H9 (cell line): Measurements from ENCODE around the gene METTL26. TPM values are rescaled to one million over a fixed set of nuclear protein-coding genes. Genes with fewer than 3 reads are reported as not detected.

Source experiments
- DNase-seq: peaks from one replicate; pipeline ENCODE4 v3.0.0-alpha.2; 2017
- H2AFZ ChIP-seq: one replicate; pipeline ENCODE4 v1.6.1; 2013; ENCODE audit warnings: mild to moderate bottlenecking, low read length, control low read depth, moderate library complexity
- H2AK5ac ChIP-seq: 2 replicates; pipeline ENCODE4 v1.6.1; 2013; ENCODE audit warnings: low read length, control low read depth, mixed read lengths; ENCODE audit not compliant: insufficient read length
- H2BK120ac ChIP-seq: one replicate; pipeline ENCODE4 v1.6.1; 2013; ENCODE audit warnings: low read depth, mild to moderate bottlenecking, low read length, control low read depth, inconsistent platforms; ENCODE audit not compliant: poor library complexity, severe bottlenecking
- H2BK12ac ChIP-seq: 2 replicates; pipeline ENCODE4 v1.6.1; 2013; ENCODE audit warnings: low read length, control low read depth, mixed read lengths, low read depth; ENCODE audit not compliant: insufficient read length
- H2BK15ac ChIP-seq: 2 replicates; pipeline ENCODE4 v1.6.1; 2013; ENCODE audit warnings: low read depth, low read length, control low read depth
- H2BK20ac ChIP-seq: one replicate; pipeline ENCODE4 v1.6.1; 2013; ENCODE audit warnings: low read depth, mild to moderate bottlenecking, low read length, control low read depth, inconsistent platforms; ENCODE audit not compliant: poor library complexity, severe bottlenecking
- H2BK5ac ChIP-seq: 2 replicates; pipeline ENCODE4 v1.6.1; 2013; ENCODE audit warnings: low read length, control low read depth, mixed read lengths; ENCODE audit not compliant: insufficient read length
- H3K14ac ChIP-seq: 2 replicates; pipeline ENCODE4 v1.6.1; 2013; ENCODE audit warnings: low read length, control low read depth; ENCODE audit not compliant: insufficient read depth
- H3K18ac ChIP-seq: 2 replicates; pipeline ENCODE4 v1.6.1; 2013; ENCODE audit warnings: low read depth, mild to moderate bottlenecking, mixed read lengths, low read length, control low read depth; ENCODE audit not compliant: insufficient read length
- H3K23ac ChIP-seq: 2 replicates; pipeline ENCODE4 v1.6.1; 2013; ENCODE audit warnings: low read length, control low read depth, mixed read lengths, low read depth; ENCODE audit not compliant: insufficient read length
- H3K23me2 ChIP-seq: 2 replicates; pipeline ENCODE4 v1.6.1; 2013; ENCODE audit warnings: low read depth, mild to moderate bottlenecking, mixed read lengths, low read length, control low read depth; ENCODE audit not compliant: insufficient read length, poor library complexity, severe bottlenecking
- H3K27ac ChIP-seq: 2 replicates; pipeline ENCODE4 v1.5.1; 2013; ENCODE audit warnings: low read length, control low read depth, mixed read lengths, low read depth; ENCODE audit not compliant: insufficient read length
- H3K27me3 ChIP-seq: 2 replicates; pipeline ENCODE4 v1.6.1; 2013; ENCODE audit warnings: low read length, control low read depth, inconsistent platforms; ENCODE audit not compliant: insufficient read depth
- H3K4ac ChIP-seq: 2 replicates; pipeline ENCODE4 v1.6.1; 2013; ENCODE audit warnings: low read depth, mild to moderate bottlenecking, control low read depth, inconsistent platforms, low read length, moderate library complexity
- H3K4me1 ChIP-seq: 2 replicates; pipeline ENCODE4 v1.6.1; 2013; ENCODE audit warnings: low read length, control low read depth, inconsistent platforms; ENCODE audit not compliant: insufficient read depth
- H3K4me2 ChIP-seq: 2 replicates; pipeline ENCODE4 v1.6.1; 2013; ENCODE audit warnings: low read length, control low read depth, mixed read lengths; ENCODE audit not compliant: insufficient read length, insufficient read depth
- H3K56ac ChIP-seq: 2 replicates; pipeline ENCODE4 v1.6.1; 2013; ENCODE audit warnings: low read depth, mild to moderate bottlenecking, mixed read lengths, low read length, control low read depth; ENCODE audit not compliant: insufficient read length
- H3K79me1 ChIP-seq: 2 replicates; pipeline ENCODE4 v1.6.1; 2013; ENCODE audit warnings: low read depth, mild to moderate bottlenecking, moderate library complexity, low read length, control low read depth, inconsistent platforms; ENCODE audit not compliant: insufficient read depth, poor library complexity, severe bottlenecking
- H3K79me2 ChIP-seq: 2 replicates; pipeline ENCODE4 v1.6.1; 2013; ENCODE audit warnings: low read length, control low read depth, inconsistent platforms; ENCODE audit not compliant: insufficient read depth
- H3K9ac ChIP-seq: 2 replicates; pipeline ENCODE4 v1.6.1; 2013; ENCODE audit warnings: low read length, control low read depth, mixed read lengths; ENCODE audit not compliant: insufficient read length; ENCODE audit errors: extremely low read depth
- H3K9me3 ChIP-seq: one replicate; pipeline ENCODE4 v1.6.1; 2013; ENCODE audit warnings: low read depth, low read length, inconsistent platforms; ENCODE audit not compliant: control insufficient read depth
- H3T11ph ChIP-seq: one replicate; pipeline ENCODE4 v1.6.1; 2013; ENCODE audit warnings: mild to moderate bottlenecking, low read length, control low read depth, inconsistent platforms
- H4K20me1 ChIP-seq: one replicate; pipeline ENCODE4 v1.6.1; 2013; ENCODE audit not compliant: control insufficient read depth, insufficient read length, insufficient read depth
- H4K5ac ChIP-seq: 2 replicates; pipeline ENCODE4 v1.6.1; 2013; ENCODE audit warnings: low read depth, mild to moderate bottlenecking, mixed read lengths, low read length, control low read depth; ENCODE audit not compliant: insufficient read length
- H4K8ac ChIP-seq: replicated peaks from 2 replicates; pipeline ENCODE4 v1.6.1; 2013; ENCODE audit warnings: low read length, control low read depth, mixed read lengths, low read depth; ENCODE audit not compliant: insufficient read length
- H4K91ac ChIP-seq: 2 replicates; pipeline ENCODE4 v1.6.1; 2013; ENCODE audit warnings: low read depth, mild to moderate bottlenecking, moderate library complexity, mixed read lengths, low read length, control low read depth; ENCODE audit not compliant: insufficient read length
- H3K27ac Mint-ChIP-seq, 3 experiments: 2 replicates in 2 of 3; 3 replicates in 1 of 3; pipeline ENCODE4 v1.8.0; 2020 to 2021; ENCODE audit warnings: mixed read lengths in 3 of 3, mild to moderate bottlenecking in 1 of 3, moderate library complexity in 1 of 3
- H3K27me3 Mint-ChIP-seq: 2 replicates; pipeline ENCODE4 v1.8.0; 2021; ENCODE audit warnings: low read depth, mild to moderate bottlenecking, moderate library complexity, mixed read lengths
- H3K36me3 Mint-ChIP-seq, 3 experiments: 2 replicates in 2 of 3; 3 replicates in 1 of 3; pipeline ENCODE4 v1.8.0; 2020 to 2021; ENCODE audit warnings: low read depth in 3 of 3, mixed read lengths in 3 of 3; ENCODE audit not compliant: insufficient read depth in 1 of 3
- H3K4me1 Mint-ChIP-seq, 2 experiments: 2 replicates each; pipeline ENCODE4 v1.8.0; 2020; ENCODE audit warnings: mixed read lengths in 2 of 2
- H3K4me3 Mint-ChIP-seq, 2 experiments: 2 replicates in 1 of 2; 3 replicates in 1 of 2; pipeline ENCODE4 v1.8.0; 2020 to 2021; ENCODE audit warnings: mild to moderate bottlenecking in 2 of 2, mixed read lengths in 2 of 2, moderate library complexity in 1 of 2
- H3K9me3 Mint-ChIP-seq, 2 experiments: 2 replicates in 1 of 2; 3 replicates in 1 of 2; pipeline ENCODE4 v1.8.0; 2020; ENCODE audit warnings: mild to moderate bottlenecking in 2 of 2, mixed read lengths in 2 of 2, moderate library complexity in 1 of 2
- WGBS: extraction: QIAGEN DNeasy Blood & Tissue Kit; methylation state at CpG from one replicate; pipeline ENCODE4 v1.1.7; 2013; ENCODE audit warnings: missing lambda C conversion rate, low lambda C conversion rate, mixed read lengths; ENCODE audit not compliant: insufficient read length; ENCODE audit errors: extremely low coverage; 5-methylcytosine and 5-hydroxymethylcytosine counted together
- total RNA-seq: library from RNA; stranded (reverse); gene quantifications from 2 replicates; pipeline ENCODE4 v1.2.1, GENCODE V29; 2021
- TF ChIP-seq, protein P1 (sequence below): fragments of 200-600 bp; sonication (generic); conservative IDR thresholded peaks from 3 replicates; pipeline ENCODE4 v1.8.0; 2021; ENCODE audit warnings: antibody characterized with exemption, mild to moderate bottlenecking

Gene METTL26
- total RNA-seq, 1 experiment from 2014 or later: 108 TPM

DNA sequence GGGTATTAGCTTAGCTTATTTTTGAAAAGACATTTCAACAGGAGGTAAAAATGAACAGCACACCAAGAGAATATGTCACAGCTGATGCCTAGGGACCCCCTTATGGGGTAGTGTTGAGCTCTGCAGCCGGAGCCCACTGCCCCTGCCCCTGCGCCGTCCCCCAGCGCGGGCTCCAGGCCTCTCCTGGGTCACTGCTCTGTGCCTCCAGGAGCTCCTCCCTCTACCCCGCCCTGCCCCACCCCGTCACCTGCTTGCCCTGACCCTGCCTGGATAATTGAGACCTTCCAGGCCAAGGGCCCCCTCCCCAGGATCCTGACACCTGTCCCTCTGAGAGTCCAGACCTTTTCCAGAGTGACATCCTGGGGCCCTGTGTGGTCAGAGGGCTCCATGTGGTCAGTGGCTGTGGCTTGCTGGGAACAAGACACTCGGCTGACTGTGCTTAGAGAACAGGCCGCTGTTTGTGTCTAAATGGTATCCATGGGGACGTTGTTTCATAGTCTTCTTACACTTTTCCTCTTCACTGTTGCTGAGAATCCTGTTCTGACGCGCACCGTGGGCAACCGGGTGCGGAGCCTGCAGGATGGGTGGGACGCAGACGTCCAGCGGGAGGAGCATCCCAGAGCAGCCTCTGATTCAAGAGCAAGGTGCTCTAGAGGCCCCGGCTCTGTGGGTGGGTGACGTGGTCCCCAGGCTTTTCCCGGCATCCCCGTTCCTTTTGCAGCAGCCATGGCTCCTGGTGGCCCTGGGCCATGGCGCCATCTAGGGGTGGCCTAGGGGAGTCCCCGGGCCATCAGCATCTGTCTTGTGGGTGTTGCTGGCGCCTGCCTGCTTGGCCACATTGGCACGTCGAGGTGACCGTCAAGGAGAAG, 25.4 kb downstream of the METTL26 start:
- no peak overlapping the region for H2AK5ac ChIP-seq
- no peak overlapping the region for H2BK20ac ChIP-seq
- Mint-ChIP-seq H3K27me3 (no peaks in the 10 kb centered on the region), H3K4me3 (peak overlapping the region in 1 of 2 experiments; percentile 53; a peak in 1 of 5 replicates), H3K9me3 (peaks cover 3% of the 10 kb centered on the region in 2 experiments; a peak in 1 of 5 replicates), H3K27ac (peak overlapping the region in 2 of 3 experiments; percentile 69 to 89; a peak in 2 of 7 replicates), H3K4me1 (peaks cover 11 to 13% of the 10 kb centered on the region in 2 experiments), H3K36me3 (peaks cover 7 to 16% (median 11%) of the 10 kb centered on the region in 3 experiments; a peak in 6 of 7 replicates)
- H3K9ac ChIP-seq: no peak overlapping the region
- no CpG with 5 or more reads among the region's 28 CpGs for WGBS
- H3K27me3 ChIP-seq: no peaks in the 10 kb centered on the region
- TF ChIP-seq, protein P1, sequence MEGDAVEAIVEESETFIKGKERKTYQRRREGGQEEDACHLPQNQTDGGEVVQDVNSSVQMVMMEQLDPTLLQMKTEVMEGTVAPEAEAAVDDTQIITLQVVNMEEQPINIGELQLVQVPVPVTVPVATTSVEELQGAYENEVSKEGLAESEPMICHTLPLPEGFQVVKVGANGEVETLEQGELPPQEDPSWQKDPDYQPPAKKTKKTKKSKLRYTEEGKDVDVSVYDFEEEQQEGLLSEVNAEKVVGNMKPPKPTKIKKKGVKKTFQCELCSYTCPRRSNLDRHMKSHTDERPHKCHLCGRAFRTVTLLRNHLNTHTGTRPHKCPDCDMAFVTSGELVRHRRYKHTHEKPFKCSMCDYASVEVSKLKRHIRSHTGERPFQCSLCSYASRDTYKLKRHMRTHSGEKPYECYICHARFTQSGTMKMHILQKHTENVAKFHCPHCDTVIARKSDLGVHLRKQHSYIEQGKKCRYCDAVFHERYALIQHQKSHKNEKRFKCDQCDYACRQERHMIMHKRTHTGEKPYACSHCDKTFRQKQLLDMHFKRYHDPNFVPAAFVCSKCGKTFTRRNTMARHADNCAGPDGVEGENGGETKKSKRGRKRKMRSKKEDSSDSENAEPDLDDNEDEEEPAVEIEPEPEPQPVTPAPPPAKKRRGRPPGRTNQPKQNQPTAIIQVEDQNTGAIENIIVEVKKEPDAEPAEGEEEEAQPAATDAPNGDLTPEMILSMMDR: peak; percentile 94
- no peaks in the 10 kb centered on the region for H3K23me2 ChIP-seq
- no peak overlapping the region for H3K23ac ChIP-seq
- H3K4ac ChIP-seq: no peak overlapping the region
- no peak overlapping the region for H4K5ac ChIP-seq
- H2BK120ac ChIP-seq: no peak overlapping the region
- no peak overlapping the region for H4K8ac ChIP-seq
- no peak overlapping the region for H4K91ac ChIP-seq
- H4K20me1 ChIP-seq: no peaks in the 10 kb centered on the region
- no peak overlapping the region for H3K27ac ChIP-seq
- H3K79me2 ChIP-seq: no peaks in the 10 kb centered on the region
- H2BK15ac ChIP-seq: no peak overlapping the region
- H3K4me1 ChIP-seq: no peaks in the 10 kb centered on the region
- no peak overlapping the region for H3K56ac ChIP-seq
- H3K18ac ChIP-seq: peak overlapping the region; percentile 24
- H3K9me3 ChIP-seq: no peaks in the 10 kb centered on the region
- DNase-seq: peak; percentile 86
- no peak overlapping the region for H3T11ph ChIP-seq
- H3K4me2 ChIP-seq: no peak overlapping the region
- H3K14ac ChIP-seq: no peak overlapping the region
- H2BK12ac ChIP-seq: no peak overlapping the region
- no peak overlapping the region for H2AFZ ChIP-seq
- H3K79me1 ChIP-seq: peaks cover 2% of the 10 kb centered on the region
- no peak overlapping the region for H2BK5ac ChIP-seq
